ENCODE data around the gene SH2D7. TPM values are rescaled to one million over a fixed set of nuclear protein-coding genes. Genes with fewer than 3 reads are reported as not detected.

The SH2D7 gene
- total RNA-seq, 2 donors from 2014 or later: not detected

DNA sequence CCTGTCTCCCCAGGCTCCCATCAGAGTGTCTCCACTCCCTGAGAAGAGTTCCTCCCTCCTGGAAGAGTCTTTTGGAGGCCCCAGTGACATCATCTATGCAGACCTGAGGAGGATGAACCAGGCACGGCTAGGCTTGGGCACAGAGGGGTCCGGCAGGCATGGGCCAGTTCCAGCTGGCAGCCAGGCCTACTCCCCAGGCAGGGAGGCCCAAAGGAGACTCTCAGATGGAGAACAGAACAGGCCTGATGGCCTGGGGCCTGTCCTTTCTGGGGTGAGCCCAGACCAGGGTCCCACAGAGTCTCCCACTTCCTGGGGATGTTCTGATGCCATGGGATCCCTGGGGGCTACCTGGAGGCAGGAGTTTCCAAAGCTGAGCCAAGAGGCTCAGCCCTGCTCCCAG is 8.5 kb downstream of the SH2D7 start:
- no peak overlapping the region for H3K27ac ChIP-seq
- H3K4me3 ChIP-seq: no peak overlapping the region
- H3K27me3 ChIP-seq (replicated peaks; ENCODE audit: insufficient read depth): no peaks in the 10 kb centered on the region
- no peak for ATAC-seq (ENCODE audit: insufficient number of reproducible peaks, low FRiP score, low read depth)
- no peaks in the 10 kb centered on the region for H3K9me3 ChIP-seq
- no peak for DNase-seq (ENCODE audit: low spot score)
- H3K4me1 ChIP-seq (ENCODE audit: control insufficient read depth in 1 of 2, low read depth in 2 of 2): no peaks in the 10 kb centered on the region
- H3K36me3 ChIP-seq: no peaks in the 10 kb centered on the region
- TF ChIP-seq, protein P1, sequence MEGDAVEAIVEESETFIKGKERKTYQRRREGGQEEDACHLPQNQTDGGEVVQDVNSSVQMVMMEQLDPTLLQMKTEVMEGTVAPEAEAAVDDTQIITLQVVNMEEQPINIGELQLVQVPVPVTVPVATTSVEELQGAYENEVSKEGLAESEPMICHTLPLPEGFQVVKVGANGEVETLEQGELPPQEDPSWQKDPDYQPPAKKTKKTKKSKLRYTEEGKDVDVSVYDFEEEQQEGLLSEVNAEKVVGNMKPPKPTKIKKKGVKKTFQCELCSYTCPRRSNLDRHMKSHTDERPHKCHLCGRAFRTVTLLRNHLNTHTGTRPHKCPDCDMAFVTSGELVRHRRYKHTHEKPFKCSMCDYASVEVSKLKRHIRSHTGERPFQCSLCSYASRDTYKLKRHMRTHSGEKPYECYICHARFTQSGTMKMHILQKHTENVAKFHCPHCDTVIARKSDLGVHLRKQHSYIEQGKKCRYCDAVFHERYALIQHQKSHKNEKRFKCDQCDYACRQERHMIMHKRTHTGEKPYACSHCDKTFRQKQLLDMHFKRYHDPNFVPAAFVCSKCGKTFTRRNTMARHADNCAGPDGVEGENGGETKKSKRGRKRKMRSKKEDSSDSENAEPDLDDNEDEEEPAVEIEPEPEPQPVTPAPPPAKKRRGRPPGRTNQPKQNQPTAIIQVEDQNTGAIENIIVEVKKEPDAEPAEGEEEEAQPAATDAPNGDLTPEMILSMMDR (IDR thresholded peaks at IDR 0.05): no peak

DNA sequence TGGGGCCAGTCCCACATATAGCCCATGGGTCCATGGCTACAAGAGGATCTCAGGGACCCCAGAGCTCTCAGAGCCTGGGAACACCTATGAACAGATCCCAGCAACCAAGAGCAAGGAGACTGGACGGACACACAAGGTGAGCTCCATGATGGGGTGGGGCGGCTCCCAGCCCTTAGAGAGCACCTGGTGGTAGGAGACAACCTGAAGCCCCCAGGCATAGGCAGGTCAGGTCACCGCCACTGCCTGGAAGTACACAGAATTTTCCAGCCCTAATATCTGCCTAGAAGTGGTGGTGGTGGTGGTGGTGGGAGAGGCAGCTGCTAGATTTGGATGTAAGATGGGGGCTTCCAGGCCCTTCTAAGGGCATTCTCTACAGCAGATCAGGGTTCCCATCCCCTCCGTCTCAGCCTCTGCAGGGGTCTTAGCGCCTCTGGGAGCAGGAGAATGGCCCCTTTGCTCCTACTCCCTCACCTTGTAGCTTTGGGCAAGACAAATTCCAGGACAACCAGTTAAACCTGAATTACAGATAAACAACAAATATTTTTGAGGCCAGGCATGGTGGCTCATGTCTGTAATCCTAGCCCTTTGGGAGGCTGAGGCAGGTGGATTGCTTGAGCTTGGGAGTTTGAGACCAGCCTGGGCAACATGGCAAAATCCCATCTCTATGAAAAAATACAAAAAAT is 9.2 kb downstream of the SH2D7 start:
- Histone ChIP-seq H3K9me3 (no peaks in the 10 kb centered on the region), H3K4me1 (ENCODE audit: control insufficient read depth in 1 of 2, low read depth in 2 of 2) (no peaks in the 10 kb centered on the region), H3K36me3 (no peaks in the 10 kb centered on the region), H3K4me3 (no peak overlapping the region), H3K27ac (no peak overlapping the region), H3K27me3 (replicated peaks; ENCODE audit: insufficient read depth) (no peaks in the 10 kb centered on the region)
- no peak for DNase-seq (ENCODE audit: low spot score)
- TF ChIP-seq, protein P1 (IDR thresholded peaks at IDR 0.05): no peak
- no peak for ATAC-seq (ENCODE audit: insufficient number of reproducible peaks, low FRiP score, low read depth)

DNA sequence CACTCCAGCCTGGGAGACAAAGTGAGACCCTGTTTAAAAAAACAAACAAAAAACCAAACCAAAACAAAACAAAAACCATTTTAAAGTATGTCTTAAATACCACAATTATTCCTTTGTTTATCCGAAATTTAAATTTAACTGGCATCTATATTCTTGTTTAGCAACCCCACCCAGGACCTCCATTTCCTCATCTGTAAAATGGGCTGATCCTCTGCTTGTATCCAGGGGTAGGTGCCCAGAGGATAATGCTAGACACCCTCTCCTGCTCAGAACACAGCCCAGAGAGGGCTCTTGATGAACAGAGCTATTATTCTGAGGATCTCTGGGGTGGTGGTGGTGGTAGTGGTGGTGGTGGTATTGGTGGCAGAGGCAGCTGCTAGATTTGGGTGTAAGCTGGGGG is 9.8 kb downstream of the SH2D7 start:
- Histone ChIP-seq H3K4me1 (ENCODE audit: control insufficient read depth in 1 of 2, low read depth in 2 of 2) (no peaks in the 10 kb centered on the region), H3K27me3 (replicated peaks; ENCODE audit: insufficient read depth) (no peaks in the 10 kb centered on the region), H3K36me3 (no peaks in the 10 kb centered on the region), H3K27ac (no peak overlapping the region), H3K9me3 (no peaks in the 10 kb centered on the region), H3K4me3 (no peak overlapping the region)
- ATAC-seq (ENCODE audit: insufficient number of reproducible peaks, low FRiP score, low read depth) (no peak), DNase-seq (ENCODE audit: low spot score) (no peak)
- TF ChIP-seq, protein P1 (IDR thresholded peaks at IDR 0.05): no peak

DNA sequence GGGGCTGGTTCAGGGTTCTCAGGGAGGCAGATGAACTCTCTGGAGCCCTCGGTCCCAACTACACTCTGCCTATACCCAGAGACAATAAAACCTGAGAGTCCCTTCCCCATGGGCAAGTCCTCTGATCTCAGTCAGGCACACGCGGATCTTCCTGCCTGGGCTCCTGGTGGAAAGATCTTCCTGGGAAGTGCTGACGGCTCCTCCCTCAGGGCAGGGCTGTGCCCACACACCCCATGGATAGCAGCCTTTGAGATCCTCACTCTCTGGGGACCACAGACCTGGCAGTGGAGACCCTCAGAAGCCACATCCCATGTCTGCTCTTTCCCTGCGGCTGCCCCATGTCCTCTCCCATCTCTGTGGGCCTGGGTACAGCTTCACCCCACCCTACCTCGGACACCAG is 10.4 kb downstream of the SH2D7 start:
- TF ChIP-seq, protein P1 (IDR thresholded peaks at IDR 0.05): no peak
- Histone ChIP-seq H3K4me3 (no peak overlapping the region), H3K9me3 (no peaks in the 10 kb centered on the region), H3K36me3 (no peaks in the 10 kb centered on the region), H3K27me3 (replicated peaks; ENCODE audit: insufficient read depth) (no peaks in the 10 kb centered on the region), H3K27ac (no peak overlapping the region), H3K4me1 (ENCODE audit: control insufficient read depth in 1 of 2, low read depth in 2 of 2) (no peaks in the 10 kb centered on the region)
- no peak for ATAC-seq (ENCODE audit: insufficient number of reproducible peaks, low FRiP score, low read depth)
- DNase-seq (ENCODE audit: low spot score): no peak

DNA sequence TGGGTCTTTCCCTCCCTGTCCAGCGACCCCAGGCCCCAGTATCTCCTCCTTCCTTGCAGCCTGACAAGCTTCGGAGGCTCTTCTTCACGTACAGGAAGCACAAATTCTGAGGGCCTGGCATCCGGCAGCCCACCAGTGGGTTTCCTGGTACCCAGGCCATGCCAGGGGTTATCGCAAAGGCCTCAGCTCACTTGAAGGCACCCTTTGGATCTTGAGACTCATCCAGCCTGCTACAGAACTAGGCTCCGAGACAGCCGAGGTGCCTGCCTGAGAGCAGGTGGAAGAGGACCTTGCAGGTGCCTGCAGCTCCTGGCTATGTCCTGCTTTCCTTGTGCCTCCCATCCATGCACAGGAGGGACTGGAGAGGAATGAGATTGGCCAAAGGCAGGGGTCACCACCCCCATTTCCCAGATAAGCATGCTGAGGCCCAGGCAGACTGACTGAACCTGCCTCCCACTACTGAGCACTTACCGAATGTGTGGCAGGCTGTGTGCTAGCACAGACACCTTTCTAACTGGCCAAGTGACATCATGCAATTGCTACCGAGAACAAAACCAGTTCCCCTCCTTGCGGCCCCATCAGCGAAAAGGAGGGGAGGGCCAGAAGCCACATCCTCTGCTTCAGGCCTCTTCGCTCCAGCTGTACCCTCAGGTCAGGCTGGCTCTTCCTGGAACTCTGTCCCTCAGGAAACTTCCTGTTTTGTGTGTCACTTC is 11.2 kb downstream of the SH2D7 start:
- Histone ChIP-seq H3K27me3 (replicated peaks; ENCODE audit: insufficient read depth) (no peaks in the 10 kb centered on the region), H3K4me1 (ENCODE audit: control insufficient read depth in 1 of 2, low read depth in 2 of 2) (no peaks in the 10 kb centered on the region), H3K4me3 (no peak overlapping the region), H3K27ac (no peak overlapping the region), H3K36me3 (no peaks in the 10 kb centered on the region), H3K9me3 (no peaks in the 10 kb centered on the region)
- DNase-seq (ENCODE audit: low spot score) (no peak), ATAC-seq (ENCODE audit: insufficient number of reproducible peaks, low FRiP score, low read depth) (no peak)
- TF ChIP-seq, protein P1 (IDR thresholded peaks at IDR 0.05): no peak

All from thoracic aorta (tissue), 2 donors.